GM18499 (cell line): ENCODE data around the gene SFXN5.

ENCODE experiments used
- ATAC-seq: cut with Tn5 transposase; IDR thresholded peaks from one replicate; pipeline ENCODE4 v1.9.1; 2021; ENCODE audit warnings: moderate number of reproducible peaks; ENCODE audit not compliant: insufficient read depth, unreplicated experiment

SFXN5 gene

DNA sequence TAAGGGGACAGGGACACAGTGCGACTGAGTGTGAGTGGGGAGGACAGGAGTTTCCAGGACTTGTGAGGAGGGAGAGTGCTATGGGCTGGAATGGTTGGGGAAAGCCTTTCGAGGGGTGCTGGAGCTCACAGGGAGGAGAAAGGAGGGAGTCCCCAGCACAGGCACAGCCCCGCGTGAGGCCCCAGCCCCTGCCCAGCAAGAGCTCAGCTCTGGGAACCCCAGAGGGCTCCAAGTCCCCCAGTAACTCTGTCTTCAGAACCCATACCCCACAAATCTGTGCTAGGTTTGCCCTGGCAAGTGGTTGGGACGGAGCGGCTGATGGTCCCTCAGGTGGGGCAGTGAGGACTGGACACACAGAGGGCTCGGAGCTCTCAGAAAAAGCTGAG is 75.4 kb downstream of the SFXN5 start:
- no peak for ATAC-seq

DNA sequence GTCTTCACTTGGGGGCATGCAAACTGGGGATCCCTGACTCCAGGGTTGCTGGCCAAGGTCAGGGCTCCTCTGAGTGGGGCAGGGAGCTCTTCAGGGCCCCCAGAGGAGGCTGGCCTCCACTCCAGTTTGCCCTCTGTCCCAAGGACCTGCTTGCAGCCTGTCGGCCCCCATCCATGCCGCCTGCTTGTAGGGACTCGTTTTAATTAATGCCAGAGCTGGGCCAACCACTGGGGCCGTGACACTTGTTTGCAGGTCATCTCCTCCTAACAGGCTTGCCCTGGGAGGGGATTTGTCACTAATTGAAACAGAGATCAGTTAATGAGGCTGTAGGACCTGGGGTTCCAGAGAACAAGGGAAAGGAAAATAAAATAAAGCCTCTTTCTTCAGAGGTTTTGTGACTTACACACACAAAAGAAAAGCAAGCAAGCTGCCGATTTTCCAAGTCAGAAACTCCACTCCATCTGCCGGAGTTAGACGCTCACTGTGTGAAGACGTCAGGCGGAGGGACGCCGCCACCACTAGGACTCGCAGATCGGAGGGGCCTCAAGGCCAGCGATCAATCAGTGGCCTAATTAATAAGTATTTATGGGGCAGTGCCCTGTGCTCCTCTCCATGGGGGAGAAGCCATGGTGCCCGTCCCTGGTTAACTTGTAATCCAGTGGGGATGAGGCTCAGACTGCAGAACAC is 75.9 kb downstream of the SFXN5 start:
- no peak for ATAC-seq

DNA sequence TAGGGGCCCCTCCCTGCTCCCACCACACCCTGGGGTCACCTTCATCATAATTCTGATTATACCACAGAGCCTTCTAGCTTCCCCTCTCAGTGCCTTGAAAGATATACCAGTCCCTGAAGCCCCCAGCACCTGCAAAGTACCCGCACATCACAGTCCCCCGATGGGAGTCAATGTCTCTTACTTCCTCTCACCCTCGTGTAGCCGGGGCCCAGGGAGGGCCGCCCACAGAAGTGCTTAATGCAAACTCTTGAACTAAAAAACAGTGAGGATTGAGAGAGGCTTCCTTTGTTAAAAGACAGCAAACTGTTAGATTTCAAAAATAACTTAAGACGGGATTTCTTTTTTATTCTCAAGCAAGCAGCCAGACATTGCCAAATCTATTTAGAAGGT is 76.5 kb downstream of the SFXN5 start:
- ATAC-seq = no peak

DNA sequence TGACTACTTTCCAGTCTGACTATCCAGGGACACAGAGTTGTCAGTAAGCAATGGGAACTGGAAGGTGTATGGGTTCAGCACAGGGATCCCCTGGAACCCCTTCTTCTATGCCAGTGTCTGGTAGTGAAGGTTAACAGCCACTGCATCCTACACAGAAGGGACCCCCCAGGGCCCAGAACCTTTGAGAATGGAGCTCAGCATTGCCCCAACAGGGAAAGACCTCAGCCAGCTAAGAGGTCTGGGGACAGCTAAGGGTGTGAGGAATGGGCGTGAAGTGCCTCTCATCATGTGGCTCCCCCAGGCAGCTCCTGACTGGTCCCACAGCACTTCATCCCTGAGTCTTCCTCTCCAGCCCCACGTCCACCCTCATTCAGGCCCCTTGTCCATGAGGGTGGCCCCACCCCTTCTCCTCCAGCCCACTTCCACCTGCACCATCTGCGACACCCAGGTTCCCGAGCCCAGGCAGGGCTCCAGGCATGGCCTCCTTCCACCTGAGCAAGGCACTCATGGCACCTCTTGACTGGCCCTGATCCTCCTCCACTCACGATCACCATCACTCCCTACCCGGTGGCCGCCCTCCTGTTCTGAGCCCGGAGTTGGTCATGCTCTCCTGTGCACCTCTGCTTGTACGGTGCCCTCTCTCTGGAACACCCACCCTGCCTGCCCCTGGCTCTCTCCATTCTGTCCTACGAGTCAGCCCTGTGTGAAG is 77.1 kb downstream of the SFXN5 start:
- no peak for ATAC-seq

DNA sequence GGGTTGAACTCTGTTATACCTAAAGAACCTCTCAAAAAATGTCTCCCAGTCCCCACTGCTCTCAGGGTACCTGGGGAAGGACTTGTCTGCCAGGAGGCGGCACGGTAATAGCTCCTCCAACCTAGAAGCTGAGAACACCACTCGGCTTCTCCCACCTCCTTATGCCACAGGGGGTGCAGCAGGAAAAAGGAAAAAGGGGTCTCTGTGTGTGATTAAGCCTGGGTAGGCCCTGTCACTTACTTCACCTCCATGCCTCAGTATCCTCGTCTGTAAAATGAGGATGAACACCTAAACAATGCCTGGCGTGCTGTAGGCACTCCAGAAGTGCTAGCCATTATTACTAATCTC is 77.6 kb downstream of the SFXN5 start:
- no peak for ATAC-seq

DNA sequence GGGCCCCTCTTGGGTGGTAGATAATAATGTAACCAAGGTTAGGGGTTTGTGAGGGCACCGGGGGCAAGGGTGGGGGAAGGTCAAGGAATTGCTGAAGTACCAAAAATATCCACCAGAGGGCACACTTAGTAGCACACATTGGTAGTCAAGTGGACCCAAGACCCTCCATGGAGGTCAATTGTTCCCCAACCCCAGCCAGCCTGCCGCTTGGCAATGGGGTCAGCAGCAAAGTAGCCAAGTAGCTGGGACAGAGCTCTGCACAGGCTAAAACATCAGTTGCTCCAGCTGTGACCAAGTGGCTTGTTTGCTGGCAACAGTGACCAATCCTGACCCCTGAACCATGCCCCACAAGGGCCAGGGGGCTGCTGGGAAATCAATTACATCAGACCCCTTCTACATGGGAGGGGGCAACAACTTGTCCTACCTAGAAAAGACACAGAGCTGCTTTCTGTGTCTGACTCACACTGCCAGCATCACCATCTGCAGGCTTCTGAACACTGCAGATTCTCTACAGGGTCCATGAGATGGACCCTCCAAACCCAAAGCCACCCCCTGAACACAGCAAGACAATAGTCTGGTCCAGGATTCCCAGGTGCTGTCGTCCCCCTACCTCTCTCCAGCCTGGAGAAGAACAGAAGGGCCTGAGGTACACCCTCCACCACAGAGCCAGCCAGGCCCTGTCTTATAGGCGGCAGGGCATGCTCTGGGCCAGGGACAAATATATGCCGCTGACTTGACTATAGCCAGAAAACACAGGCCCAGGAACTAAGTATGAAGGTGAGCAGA is 78.2 kb downstream of the SFXN5 start:
- ATAC-seq = no peak

DNA sequence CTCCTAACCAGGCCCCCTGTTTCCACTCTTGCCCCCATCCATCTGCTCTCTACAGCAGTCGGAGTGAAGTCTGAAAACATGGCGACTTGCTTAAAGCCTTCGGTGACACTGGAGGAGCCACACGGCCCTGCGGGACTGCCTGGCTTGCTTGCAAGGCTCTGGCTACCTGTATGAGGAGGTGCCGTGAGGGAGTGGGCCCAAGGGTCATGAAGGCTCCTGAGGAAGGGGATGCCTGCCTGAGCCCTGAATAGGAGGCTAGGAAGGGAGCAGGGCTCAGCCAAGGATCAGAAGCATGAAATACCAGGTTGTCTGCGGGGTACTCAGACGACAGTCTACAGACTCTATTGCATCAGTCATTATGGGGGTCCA is 78.8 kb downstream of the SFXN5 start:
- ATAC-seq = no peak

DNA sequence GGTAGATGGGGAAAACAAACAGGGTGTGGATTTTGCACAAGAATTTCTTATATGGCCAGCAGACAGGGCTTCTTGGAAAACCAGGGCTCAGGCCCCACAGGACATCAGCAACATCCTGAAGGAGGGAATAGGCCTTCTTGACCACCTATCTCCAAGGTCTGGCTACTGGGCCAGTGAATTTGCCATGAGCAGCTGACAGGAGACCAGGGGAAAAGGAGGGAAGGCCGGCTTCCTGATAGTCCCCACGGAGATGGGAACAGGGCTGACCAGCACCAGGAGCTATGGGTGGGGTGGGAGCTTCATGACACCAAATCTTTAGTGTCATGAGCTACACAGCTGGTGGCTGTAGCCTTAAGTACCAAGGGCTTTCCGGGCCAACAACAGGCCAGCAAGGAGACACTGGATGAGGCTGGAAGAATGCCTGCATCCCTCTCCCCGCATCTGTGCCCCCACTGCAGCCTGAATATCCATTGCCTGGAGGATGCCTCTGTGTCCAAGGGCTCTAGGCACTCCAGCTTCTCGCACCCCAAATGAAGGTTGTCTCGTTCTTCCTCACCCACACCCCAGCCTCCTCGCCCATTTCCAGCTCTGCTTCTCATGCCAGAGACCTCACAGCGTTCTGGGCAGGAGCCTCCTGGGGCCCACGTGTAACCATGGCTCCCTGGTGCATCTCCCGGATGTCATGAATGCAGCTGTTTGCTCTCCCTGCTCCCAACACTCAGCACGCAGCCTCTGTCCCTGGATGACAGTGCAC is 79.4 kb downstream of the SFXN5 start:
- no peak for ATAC-seq

DNA sequence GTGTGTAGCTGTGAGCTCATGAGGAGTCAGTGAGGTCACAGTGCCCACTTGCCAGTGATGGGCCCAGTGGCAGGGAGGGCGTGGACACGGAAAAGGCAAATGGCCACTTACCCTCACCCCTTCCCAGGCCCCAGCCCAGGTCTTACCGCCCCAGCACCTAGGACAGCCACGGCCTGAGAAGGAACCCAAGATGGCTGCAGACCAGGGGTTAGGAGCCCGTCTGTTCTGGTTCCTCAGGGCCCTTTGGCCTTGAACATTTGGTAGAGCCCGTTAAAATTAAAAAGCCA is 80.1 kb downstream of the SFXN5 start:
- ATAC-seq = no peak

DNA sequence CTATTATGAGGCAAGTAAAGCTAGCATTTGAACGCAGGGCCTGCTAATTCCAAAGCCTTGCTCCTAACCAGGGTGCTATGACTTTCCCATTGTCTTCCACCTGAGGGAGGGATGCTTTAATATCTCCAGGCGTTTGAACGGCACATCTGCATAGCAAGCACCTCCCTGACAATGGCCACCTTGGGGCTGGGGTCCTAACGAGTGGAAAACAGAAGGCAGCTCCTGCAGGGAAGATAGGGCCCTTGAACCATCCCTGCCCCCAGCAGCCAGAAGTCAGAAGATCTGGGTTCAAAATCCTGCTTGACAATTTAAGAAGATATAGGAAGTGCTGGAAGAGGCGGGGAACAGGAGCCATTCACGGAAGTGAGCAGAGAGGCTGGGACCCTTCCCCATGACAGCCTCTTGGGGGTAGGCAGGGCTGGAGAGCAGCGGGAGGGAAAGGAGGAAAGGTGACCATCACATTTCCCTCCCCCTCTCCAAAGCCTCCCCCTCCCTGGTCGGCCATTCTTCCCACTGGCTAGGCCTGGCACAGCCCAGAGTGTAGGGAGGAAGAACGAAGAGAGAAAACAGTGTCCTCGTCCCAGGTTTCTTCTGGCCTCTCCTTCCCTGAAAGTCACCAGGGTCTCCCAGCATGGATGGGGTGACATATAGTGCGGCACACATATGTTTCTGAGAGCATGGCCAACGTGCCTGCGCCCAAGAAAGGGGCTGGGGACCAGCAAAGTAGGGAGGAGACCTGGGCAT is 80.6 kb downstream of the SFXN5 start:
- ATAC-seq = no peak

DNA sequence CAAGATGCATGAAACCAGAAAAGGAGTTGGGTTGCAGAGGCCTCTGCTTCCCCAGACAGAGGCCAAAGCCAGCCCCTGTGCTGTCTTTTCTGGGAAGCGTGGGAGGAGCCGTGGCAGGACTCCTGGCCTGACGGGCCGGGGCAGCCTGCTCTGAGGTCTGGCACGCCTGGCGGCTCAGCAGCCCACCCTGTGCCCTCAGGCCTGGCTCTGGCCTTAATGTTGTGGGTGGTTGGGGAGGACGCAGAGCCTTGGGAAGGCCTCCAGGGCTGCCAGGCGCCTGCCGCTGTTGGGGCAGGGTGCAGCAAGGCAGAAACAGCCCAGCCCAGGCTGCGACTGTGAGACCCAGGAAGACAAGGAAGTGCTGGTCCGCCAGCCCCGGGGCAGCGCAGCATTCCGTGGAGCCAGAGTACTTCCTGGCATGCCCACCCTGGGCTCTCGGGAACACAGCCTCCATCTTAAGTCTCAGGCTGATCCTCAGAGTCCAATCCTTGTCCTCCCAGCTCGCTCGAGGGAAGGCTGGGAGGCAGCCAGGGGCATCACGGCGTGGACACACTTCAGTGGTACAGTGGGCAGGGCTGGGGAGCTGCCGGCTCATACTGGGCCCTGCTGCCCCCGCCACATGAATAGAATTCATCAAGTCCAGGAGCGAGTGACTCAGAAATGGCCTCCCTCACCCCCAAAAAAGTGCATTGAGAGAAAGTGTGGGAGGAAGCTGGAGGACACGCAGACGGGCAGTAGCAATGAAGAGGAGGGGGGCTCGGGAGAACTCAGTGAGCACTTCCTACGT is 81.5 kb downstream of the SFXN5 start:
- ATAC-seq = no peak

DNA sequence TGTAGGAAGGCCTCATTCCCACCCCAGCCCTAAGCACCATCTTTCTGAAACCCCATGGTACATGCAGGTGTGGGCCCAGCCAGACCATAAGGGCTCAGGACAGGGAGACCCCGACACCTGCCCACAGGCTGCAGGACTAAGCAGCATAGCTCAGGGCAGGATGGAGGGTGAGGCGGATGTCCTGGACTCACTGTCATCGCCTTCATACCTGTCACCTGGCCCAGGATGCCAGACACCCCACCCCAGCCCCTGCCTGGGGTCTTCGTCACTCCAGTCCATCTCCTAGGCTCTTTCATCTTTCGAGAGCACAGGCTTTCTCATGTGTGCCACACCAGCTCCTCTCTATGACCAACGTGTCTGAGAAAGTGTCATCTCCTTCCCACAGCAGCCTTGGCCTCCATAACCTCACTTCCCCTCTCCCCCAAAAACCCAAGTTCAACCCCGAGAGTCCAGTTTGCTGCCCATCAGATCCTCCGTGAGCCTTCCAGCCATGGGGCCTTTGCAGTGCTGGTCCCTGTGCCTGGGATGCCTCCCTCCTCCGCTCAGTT is 82.7 kb downstream of the SFXN5 start:
- ATAC-seq = no peak

DNA sequence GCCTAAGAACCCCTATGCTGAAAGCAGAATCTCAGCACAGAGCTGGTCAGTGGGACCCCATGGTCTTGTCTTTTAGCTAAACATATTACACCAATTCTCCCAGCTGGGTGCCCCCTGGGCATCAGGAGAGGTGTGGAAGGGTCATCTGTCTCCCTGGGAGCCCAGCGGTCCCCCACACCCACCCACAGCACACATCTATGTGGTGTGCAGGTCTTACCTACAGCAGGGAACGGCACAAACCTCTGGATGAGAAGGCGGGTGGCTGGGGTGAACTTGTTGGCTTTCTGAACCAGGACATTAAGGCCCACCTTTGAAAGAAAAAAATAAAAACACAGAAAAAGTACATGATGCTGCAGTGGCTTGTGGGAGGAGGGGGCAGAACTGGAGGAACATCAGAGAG is 83.5 kb downstream of the SFXN5 start:
- ATAC-seq = no peak

DNA sequence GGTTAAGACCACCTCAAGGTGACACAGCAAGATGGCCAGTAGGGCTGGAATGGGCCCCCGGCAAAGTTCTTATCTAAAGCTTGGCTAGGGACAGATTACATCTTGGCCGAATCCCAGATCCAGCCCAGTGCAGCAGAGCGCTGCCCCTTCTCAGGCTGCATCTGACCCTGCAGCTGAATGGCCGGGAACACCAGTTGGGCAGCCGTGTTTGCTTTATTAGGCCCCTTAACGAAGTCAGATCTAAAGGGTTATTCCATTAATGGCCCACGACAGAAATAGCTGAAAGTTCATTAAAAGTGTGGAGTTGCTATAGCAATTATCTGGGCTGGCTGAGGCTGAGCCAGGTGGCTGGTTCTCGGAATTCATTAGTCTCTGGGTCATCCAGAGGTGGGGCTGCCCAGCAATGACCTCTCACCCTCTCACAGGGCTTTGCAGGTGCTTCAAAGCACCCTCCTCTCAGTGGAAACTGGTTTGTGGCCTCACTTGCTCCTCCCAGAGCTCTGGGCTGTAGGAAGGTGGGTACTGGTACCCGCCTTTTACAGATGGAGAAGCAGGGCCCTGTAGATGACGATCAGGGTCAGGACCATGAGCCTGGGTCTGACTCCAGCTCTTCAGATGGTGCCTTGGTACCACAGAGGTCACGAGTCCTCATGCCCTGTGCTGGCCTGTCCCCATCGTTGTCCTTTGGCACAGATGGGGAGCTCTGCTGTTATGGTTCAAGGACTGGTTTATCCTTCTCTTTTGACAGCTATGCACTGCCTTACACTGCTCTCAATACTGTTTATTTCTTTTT is 85.4 kb downstream of the SFXN5 start:
- no peak for ATAC-seq

DNA sequence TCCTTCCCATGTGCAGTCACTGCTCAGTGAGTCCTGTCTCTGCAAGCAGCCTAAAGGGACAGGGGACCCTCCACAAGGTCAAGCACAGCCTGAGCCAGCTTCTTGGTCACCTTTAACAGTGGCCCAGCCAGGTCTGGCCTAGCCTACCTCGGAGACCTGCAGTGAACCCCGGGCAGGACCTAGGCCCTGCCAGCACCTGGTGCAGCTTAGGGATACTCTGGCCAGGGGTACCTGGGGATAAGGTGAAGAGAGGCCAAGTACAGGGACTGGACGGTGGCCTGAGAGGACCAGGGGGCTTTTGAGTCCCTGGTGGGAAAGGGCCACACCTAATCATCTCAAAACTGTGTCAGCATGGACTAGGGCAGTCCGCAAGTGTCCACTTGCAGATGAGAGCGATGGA is 86.4 kb downstream of the SFXN5 start:
- ATAC-seq = no peak

DNA sequence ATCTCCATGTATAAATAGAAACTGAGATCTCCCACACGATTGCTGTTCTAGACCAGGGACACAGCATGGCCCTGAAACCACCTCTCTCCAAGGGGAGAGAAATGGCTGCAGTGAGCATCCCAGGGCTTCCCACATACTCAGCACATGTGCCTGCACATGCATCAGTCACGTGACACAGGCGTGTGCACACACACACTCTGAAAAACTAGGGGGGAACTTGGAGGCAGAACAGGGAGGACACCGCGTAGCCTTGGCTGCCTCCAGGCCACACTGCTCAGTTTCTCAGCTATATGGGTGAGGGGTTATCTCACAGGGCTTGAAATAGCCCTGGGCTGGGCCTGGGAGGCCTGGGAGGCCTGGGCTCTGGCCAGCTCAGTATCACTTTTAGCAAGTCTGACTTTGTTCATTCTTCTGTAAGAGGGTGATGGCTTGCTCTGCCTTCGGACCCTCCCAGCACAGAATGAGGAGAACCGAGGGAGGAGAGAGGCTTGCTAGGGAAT is 87.3 kb downstream of the SFXN5 start:
- no peak for ATAC-seq

DNA sequence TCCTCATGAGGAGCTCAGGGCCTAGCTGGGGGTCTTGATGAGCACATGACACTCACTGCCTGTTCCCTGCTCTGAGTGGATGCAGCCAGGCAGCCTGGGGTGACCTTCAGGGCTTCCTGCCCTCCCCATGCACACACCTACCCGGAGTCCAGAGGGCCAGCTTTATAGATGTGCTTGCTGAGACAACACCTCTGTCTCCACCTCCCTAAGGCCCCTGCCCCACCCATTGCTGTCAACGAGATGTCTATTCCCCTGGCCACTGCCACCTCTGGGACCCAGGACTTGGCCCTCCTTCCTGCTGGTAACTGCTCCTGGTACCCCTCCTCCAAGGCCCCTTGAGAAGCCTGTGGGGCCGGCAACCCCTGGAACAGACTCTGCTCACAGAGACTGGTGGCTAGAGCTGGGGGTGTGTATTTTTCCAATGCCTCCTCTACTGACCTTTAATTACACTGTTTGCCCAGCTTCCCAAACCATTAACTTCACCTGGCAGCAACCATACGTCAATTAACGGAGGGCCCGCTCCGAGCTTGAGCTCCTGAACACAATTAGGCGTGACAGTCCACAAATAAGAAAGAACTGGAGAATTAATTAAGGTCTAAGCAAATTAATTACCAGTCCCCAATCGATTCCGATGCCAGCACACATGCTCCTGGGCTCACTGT is 87.9 kb downstream of the SFXN5 start:
- ATAC-seq = no peak
